Esophagus squamous epithelium (tissue), 4 donors: ENCODE results near the gene UACA.

Experiments used
- POLR2A ChIP-seq, 4 donors: fragments of 450-650 bp; IDR thresholded peaks; one replicate each; pipeline ENCODE4 v1.6.1; 2017; ENCODE audit warnings: antibody characterized with exemption in 4 of 4, mild to moderate bottlenecking in 4 of 4, moderate library complexity in 3 of 4
- TF ChIP-seq, protein P1 (sequence below), 6 experiments: fragments of 450-650 bp in 4 of 6; fragments of 200-600 bp in 2 of 6; sonication (generic) in 2 of 6; IDR thresholded peaks; one replicate each; pipeline ENCODE4 v1.5.1; 2016 to 2019; ENCODE audit warnings: antibody characterized with exemption in 6 of 6, mild to moderate bottlenecking in 4 of 6, moderate library complexity in 4 of 6

- TF ChIP-seq POLR2A (IDR thresholded peaks at IDR 0.05), result no peak
- TF ChIP-seq, protein P1, sequence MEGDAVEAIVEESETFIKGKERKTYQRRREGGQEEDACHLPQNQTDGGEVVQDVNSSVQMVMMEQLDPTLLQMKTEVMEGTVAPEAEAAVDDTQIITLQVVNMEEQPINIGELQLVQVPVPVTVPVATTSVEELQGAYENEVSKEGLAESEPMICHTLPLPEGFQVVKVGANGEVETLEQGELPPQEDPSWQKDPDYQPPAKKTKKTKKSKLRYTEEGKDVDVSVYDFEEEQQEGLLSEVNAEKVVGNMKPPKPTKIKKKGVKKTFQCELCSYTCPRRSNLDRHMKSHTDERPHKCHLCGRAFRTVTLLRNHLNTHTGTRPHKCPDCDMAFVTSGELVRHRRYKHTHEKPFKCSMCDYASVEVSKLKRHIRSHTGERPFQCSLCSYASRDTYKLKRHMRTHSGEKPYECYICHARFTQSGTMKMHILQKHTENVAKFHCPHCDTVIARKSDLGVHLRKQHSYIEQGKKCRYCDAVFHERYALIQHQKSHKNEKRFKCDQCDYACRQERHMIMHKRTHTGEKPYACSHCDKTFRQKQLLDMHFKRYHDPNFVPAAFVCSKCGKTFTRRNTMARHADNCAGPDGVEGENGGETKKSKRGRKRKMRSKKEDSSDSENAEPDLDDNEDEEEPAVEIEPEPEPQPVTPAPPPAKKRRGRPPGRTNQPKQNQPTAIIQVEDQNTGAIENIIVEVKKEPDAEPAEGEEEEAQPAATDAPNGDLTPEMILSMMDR (IDR thresholded peaks at IDR 0.05), result no peak
Observed at GRCh38 chr15:70707686-70708300, 55.6 kb downstream of the UACA start.
